NCI-H1436 treated with DMSO at 0.1 percent for 48 hours (cell line): ENCODE data around the gene ANTXR1.
A peak's percentile ranks its signal among the peaks of the same experiment; 100 is the strongest.
"Not testable (repeated sequence)": the region's sequence is repeated elsewhere in the genome, so short reads cannot be mapped to it uniquely, and the experiment has no call there.

Experiments
- DNase-seq: peaks from one replicate; lab custom pipeline; 2025; lab: John Stamatoyannopoulos, UW

ANTXR1 gene

DNA sequence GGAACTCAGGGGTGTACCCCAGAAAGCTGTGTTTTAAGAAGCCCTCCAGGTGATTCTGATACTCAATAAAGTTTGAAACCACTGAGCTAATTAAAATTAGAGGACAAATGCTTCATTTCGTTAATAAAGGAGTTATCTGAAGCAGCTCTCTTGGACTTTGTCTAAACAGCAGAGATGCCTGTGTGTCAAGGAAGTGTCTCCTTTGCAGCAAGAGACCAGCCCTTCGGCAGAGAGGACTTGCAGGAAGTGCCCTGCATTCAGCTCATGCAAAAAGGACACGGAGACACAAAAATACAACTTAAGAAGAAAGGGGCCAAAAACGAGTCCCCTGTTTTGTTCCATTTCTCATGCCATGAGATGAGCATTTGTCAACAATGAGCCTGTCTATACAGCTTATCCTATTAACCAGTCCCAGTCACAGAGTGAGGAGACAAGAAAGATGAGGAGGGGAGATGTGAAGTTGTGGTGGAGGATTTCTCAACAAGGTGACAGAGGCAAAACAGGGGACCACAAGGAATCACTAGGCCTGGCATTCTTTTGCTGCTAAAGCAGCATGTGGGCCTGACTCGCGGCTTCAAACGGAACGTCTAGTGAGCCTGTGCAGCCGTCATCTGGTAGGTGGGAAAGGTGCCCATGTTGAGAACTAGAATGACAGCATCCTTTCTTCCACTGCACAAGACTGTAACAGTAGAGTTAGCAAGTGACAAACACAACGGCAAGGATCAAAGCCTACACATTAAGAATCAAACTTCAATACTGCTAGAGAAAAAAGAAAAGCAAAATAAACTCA, 152.3 kb downstream of the ANTXR1 start:
- no peak for DNase-seq

DNA sequence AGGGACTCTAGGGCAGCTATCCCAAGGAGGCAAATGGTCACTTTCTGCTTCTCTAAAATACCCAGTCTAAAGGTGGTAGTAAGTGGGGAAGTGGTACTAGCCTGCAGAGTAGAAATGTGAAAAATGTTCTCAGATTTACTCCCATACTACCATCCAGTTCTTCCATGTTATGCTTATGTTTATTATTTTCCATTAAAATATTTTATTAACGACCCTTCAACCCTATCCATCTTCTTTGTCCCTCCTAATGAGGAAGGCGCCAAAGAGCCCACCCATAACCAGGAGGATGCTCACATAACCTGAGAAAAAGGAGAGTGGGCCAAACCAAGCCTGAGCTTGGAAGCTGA, 153.5 kb downstream of the ANTXR1 start:
- no peak for DNase-seq

DNA sequence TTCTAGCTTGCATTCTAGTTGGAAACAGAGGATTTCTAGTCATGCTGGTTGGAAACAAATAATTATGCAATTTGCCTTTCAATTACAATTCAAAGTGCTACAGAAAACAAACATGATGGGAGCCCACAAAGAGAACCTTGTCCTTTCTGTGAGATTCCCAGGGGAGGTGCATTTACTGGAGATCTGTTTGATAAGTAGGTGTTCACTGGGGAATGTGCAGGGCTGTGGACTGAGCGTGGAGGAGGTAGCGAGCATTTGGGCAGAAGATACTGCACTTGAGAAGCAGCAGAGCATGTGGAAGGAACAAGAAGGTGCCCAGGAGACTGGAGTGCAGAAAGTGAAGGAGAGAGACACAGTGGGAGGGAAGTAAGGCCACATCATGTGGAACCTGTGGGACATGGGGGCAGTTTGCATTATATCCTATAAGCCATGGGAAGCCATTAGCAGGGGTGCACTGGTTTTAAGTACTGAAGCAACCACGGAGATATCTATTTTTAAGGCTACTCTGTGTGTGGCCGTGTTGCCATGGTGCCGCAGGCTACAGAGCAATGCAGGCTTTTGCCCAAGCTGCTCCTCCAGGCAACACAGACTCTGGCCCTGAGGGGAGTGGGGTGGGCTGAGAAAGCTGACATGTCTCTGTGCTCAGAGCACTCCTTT, 154.0 kb downstream of the ANTXR1 start:
- peak; percentile 8 for DNase-seq

- DNase-seq = no peak
Observed at GRCh38 chr2:69167469-69167822, 154.5 kb downstream of the ANTXR1 start.

DNA sequence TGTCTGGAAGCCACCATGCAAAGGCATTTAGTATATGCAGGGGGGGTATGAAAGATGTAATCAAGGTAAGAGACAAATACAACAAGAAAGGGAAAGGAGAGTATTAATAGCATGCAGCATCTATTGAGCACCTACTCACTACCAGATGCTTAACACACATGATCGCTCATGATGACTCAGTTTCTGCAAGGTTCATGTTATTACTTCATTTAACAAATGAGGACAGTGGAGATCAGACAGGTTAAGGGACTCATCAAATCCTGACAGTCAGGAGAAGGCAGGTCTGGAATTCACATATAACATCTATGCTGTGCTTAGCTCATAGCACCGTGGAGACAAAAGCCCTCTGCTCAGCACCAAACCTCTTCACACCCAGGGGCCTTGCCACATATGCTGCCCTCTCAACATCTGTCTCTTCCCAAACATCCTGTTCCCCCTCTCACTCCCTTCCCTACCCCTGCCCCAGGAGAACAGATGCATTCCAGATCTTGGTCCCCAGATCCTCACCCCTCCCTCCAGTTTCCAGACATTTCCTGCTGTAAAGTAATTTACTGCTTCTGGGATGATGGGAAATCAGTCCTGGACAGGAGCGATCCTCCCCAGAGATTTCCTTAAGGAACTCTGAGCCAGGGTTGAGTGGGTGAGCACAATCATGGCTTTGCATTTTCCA, 155.3 kb downstream of the ANTXR1 start:
- DNase-seq = no peak

GRCh38 chr2:69168950-69169654, 156.1 kb downstream of the ANTXR1 start:
- DNase-seq = no peak

DNA sequence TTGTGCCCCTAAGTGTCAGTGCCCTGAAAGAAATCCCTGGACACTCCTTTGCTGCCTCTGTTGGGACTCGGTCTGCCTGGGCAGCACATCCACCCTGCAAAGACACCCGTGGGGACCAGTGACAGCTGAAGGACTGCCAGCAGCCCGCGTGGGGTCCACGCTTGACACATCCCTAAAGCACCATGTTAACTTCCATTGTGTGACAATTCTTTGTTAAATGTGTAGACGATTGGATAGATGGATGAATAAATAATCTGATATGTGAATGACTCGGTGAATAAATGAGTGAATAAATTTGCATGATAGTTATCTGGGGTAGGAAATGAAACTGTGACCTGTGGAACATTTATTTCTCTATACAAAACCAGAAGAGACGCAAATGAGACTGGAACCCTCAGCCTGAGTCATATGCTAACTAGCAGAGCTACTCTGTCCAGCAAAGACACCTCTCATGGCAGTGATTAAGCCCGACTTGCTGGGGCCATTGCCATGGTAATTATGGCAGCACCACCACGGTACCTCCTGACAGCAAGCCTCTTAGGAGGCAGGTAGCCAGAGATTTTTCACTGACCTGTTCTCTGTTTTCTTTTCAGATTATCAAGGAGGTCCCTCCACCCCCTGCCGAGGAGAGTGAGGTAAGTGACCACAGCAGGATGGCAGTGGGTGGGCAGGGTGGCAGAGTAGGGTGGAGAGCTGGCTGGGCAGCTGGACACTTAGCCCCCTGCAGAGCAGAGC, 156.8 kb downstream of the ANTXR1 start:
- DNase-seq = no peak

GRCh38 chr2:69170661-69171060, 157.7 kb downstream of the ANTXR1 start:
- no peak for DNase-seq

DNA sequence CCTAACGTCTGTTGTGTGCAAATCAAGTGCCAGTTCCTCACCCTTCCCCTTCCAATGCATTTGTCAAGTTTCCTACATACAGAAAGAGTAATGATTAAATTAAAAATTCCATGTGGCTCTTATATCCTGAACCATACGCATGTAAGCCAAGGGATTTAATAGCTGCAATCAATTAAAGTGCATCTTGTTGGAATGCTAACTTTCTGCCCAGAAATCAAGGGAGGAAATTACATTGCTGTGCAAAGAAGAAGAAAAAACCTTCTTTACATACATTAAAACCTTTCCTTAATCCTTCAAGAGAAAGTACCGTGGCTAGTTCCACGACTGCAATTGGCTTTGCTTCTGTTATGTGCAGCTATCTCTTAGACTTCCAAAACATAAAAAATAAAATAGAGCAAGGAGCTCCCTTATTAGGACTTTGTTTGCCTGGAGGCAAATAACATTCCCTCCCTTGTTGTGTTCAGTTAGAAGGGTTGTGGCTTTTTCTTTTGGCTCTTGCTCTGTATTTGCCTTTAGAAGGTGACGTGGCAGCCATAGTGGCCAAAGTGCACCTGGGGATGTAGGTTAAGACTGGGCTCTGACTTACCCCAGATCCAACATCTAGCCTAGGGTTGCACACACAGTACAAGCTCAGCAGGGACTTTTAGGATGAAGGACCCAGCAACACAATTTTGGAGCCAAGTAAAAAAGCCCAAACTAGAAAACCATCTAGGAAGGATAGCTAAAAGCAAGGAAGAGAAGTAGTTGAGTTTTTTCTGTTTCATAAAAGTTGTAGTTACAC, 158.3 kb downstream of the ANTXR1 start:
- no peak for DNase-seq

GRCh38 chr2:69171897-69172525, 159.0 kb downstream of the ANTXR1 start:
- DNase-seq = no peak

- DNase-seq = no peak
Observed at GRCh38 chr2:69173706-69174105, 160.7 kb downstream of the ANTXR1 start.

- not testable (repeated sequence) for DNase-seq
Observed at GRCh38 chr2:69174211-69174610, 161.2 kb downstream of the ANTXR1 start.

GRCh38 chr2:69175790-69176715, 163.1 kb downstream of the ANTXR1 start:
- DNase-seq = no peak

DNA sequence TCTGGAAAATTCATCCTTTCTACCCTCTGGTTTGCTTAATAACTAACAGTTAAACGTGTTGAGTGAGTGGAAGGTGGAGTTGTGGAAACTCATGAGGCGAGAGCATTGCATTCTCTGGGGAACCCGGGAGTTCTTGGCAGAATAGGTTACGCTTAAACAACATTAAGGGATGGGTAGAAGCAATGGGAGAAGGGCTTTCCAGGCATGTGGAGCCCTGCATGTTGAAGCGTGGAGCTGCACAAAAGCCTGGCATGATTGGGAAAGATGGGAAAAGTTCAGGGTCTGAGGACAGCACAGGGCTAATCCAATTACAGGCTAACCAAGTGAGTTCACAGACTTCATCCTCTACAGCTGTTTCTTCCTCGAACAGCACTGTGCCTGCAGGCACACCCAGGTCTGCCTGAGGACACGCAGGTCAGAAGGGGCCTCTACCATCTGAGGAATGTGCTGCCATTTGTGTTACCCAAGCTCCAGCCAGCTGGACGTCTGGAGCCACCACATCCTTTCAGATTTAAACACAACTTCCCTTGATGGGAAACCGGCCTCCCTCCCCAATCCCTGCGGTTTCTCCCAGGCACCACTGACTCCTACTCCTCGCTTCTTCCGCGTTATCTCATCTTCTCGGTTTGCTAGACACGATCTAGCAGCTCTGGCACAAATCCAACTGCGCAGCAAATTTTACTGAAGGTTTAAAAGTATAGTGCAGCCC, 164.2 kb downstream of the ANTXR1 start:
- no peak for DNase-seq

- no peak for DNase-seq
Observed at GRCh38 chr2:69177785-69178636, 165.0 kb downstream of the ANTXR1 start.

- DNase-seq = no peak
Observed at GRCh38 chr2:69178756-69179155, 165.8 kb downstream of the ANTXR1 start.

- DNase-seq = no peak
Observed at GRCh38 chr2:69180227-69180626, 167.2 kb downstream of the ANTXR1 start.

GRCh38 chr2:69180974-69181373, 168.0 kb downstream of the ANTXR1 start:
- no peak for DNase-seq
